Measurements from ENCODE around the gene MDK.

- TF ChIP-seq REST (IDR thresholded peaks at IDR 0.05; ENCODE audit: low read depth) (no peak), RAD21 (IDR thresholded peaks at IDR 0.05; ENCODE audit: low read depth) (no peak), FOXM1 (IDR thresholded peaks at IDR 0.05; ENCODE audit: borderline replicate concordance, low read depth) (no peak), MAX (IDR thresholded peaks at IDR 0.05) (no peak)
Measured at GRCh38 chr11:46367916-46368267, 13.6 kb upstream of the MDK start.

Data from Ishikawa (cell line).